Ishikawa (cell line): ENCODE measurements around the gene SCAMP1.

ENCODE experiments used
- CEBPB ChIP-seq: IDR thresholded peaks from 2 replicates; pipeline ENCODE4 v1.6.1; 2012
- CREB1 ChIP-seq: IDR thresholded peaks from 2 replicates; pipeline ENCODE4 v1.6.1; 2012; ENCODE audit warnings: low read depth
- EGR1 ChIP-seq: IDR thresholded peaks from 2 replicates; pipeline ENCODE4 v1.6.1; 2012
- EP300 ChIP-seq: IDR thresholded peaks from 2 replicates; pipeline ENCODE4 v1.6.1; 2012; ENCODE audit warnings: borderline replicate concordance
- FOXM1 ChIP-seq: IDR thresholded peaks from 2 replicates; pipeline ENCODE4 v1.6.1; 2012; ENCODE audit warnings: low read depth, borderline replicate concordance
- MAX ChIP-seq: IDR thresholded peaks from 2 replicates; pipeline ENCODE4 v1.6.1; 2012
- RAD21 ChIP-seq: IDR thresholded peaks from 2 replicates; pipeline ENCODE4 v1.6.1; 2012; ENCODE audit warnings: low read depth
- REST ChIP-seq: IDR thresholded peaks from 2 replicates; pipeline ENCODE4 v1.6.1; 2012; ENCODE audit warnings: low read depth, mild to moderate bottlenecking
- TCF12 ChIP-seq: IDR thresholded peaks from 2 replicates; pipeline ENCODE4 v1.6.1; 2012; ENCODE audit warnings: low read depth
- TEAD4 ChIP-seq: IDR thresholded peaks from 2 replicates; pipeline ENCODE4 v1.6.1; 2012
- USF1 ChIP-seq: IDR thresholded peaks from 2 replicates; pipeline ENCODE4 v1.6.1; 2012
- YY1 ChIP-seq: IDR thresholded peaks from 2 replicates; pipeline ENCODE4 v1.6.1; 2012; ENCODE audit warnings: low read depth
- ZBTB7A ChIP-seq: IDR thresholded peaks from 2 replicates; pipeline ENCODE4 v1.6.1; 2012; ENCODE audit warnings: low read depth

- TF ChIP-seq CREB1 (no peak), CEBPB (no peak), MAX (no peak), ZBTB7A (no peak), YY1 (no peak), RAD21 (no peak), EGR1 (no peak), EP300 (no peak), TEAD4 (no peak), TCF12 (no peak), REST (no peak), USF1 (no peak), FOXM1 (no peak)
Observed at GRCh38 chr5:78323241-78323640, 37.2 kb upstream of the SCAMP1 start.
